ENCODE measurements around the gene ERH. TPM values are rescaled to one million over a fixed set of nuclear protein-coding genes. Genes with fewer than 3 reads are reported as not detected.

ERH gene
- total and polyA plus RNA-seq, 10 of the 15 experiments (the other 5 are each of a cell fraction or from before 2014, with no cell fraction given) = 255 to 852 (median 382) TPM

DNA sequence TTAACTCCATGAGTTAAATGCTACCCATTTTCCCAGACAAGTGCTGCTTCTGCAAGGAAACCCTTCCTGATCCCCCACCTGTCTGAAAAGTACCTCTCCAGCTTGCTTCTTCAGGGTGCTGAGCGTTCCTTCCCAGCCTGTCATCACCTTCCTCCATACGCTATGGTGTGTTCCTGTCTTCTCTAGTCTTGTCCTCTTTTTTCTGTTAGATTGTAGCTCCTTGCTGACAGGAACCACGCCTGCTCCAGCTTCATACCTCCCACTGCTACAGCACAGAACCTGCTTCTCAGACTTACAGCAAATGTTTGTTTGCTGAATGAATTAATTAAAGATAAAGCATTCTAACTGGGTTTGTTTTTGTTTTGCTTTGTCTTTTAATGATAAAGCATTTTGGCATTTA lies 39.1 kb downstream of the ERH start:
- H3K4me1 ChIP-seq (ENCODE audit: control insufficient read depth, insufficient read depth, low read length) = peaks cover 38% of the 10 kb centered on the region
- H3K36me3 ChIP-seq (ENCODE audit: control insufficient read depth in 2 of 2, insufficient read depth in 2 of 2, low read length in 1 of 2) = no peaks in the 10 kb centered on the region
- H3K4me3 ChIP-seq = no peak overlapping the region
- ChIA-PET SMC1A (ENCODE audit: uncharacterized antibody, unreplicated experiment) (interaction anchor here (0.7 to 4.0 kb wide), 6 partner anchors 10 to 101 kb away, joined by 3 to 24 read pairs (median 8); partner anchors contain the start of genes ERH and SLC39A9), RAD21 (ENCODE audit: unreplicated experiment) (interaction anchor here (0.9 to 11.5 kb wide), 4 partner anchors 15 to 86 kb away, joined by 3 to 143 read pairs (median 4); partner anchors contain the start of genes ERH and SLC39A9), POLR2A (interaction anchor here (0.9 to 9.1 kb wide), 7 partner anchors 7 to 37 kb away, joined by 3 to 100 read pairs (median 4); partner anchors contain the start of genes ERH and SLC39A9), CTCF (interaction anchor here (0.9 to 2.4 kb wide), 5 partner anchors 9 to 117 kb away, joined by 3 to 15 read pairs (median 3); no protein-coding TSS in a partner anchor)
- in situ Hi-C loops (cut with MboI) (no loop called here), intact Hi-C loops (cut with micrococcal nuclease; ENCODE audit: unreplicated experiment) (loop anchor here (5.0 kb wide), 1 partner anchor 103 kb away; no protein-coding TSS in a partner anchor)
- H3K4me2 ChIP-seq (ENCODE audit: control insufficient read depth, insufficient read depth) = no peak overlapping the region
- no peak overlapping the region for H3K9ac ChIP-seq (ENCODE audit: control insufficient read depth, insufficient read depth, low read length)
- H3K27ac ChIP-seq (ENCODE audit: control insufficient read depth, insufficient read depth) = no peak overlapping the region
- H3K27me3 ChIP-seq (replicated peaks in 1 of 2; ENCODE audit: control insufficient read depth in 2 of 2, insufficient read depth in 2 of 2, low read length in 1 of 2) = no peaks in the 10 kb centered on the region
- no peaks in the 10 kb centered on the region for H4K20me1 ChIP-seq (ENCODE audit: control insufficient read depth, insufficient read depth)
- no TSS peak for BruUV-seq (replicated peaks)
- FAIRE-seq = no peak
- TF ChIP-seq HDGF (IDR thresholded peaks at IDR 0.05) (peak; percentile 11; the same call in 1 of the 2 replicates), NR2C2 (IDR thresholded peaks at IDR 0.05; ENCODE audit: borderline replicate concordance, control insufficient read depth, insufficient read length, low read depth) (no peak)
- TF ChIP-seq, protein P1, sequence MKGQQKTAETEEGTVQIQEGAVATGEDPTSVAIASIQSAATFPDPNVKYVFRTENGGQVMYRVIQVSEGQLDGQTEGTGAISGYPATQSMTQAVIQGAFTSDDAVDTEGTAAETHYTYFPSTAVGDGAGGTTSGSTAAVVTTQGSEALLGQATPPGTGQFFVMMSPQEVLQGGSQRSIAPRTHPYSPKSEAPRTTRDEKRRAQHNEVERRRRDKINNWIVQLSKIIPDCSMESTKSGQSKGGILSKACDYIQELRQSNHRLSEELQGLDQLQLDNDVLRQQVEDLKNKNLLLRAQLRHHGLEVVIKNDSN (IDR thresholded peaks at IDR 0.05; ENCODE audit: borderline replicate concordance, extremely low read length, insufficient read depth, low read depth, low read length) = no peak
- TF ChIP-seq, protein P2, sequence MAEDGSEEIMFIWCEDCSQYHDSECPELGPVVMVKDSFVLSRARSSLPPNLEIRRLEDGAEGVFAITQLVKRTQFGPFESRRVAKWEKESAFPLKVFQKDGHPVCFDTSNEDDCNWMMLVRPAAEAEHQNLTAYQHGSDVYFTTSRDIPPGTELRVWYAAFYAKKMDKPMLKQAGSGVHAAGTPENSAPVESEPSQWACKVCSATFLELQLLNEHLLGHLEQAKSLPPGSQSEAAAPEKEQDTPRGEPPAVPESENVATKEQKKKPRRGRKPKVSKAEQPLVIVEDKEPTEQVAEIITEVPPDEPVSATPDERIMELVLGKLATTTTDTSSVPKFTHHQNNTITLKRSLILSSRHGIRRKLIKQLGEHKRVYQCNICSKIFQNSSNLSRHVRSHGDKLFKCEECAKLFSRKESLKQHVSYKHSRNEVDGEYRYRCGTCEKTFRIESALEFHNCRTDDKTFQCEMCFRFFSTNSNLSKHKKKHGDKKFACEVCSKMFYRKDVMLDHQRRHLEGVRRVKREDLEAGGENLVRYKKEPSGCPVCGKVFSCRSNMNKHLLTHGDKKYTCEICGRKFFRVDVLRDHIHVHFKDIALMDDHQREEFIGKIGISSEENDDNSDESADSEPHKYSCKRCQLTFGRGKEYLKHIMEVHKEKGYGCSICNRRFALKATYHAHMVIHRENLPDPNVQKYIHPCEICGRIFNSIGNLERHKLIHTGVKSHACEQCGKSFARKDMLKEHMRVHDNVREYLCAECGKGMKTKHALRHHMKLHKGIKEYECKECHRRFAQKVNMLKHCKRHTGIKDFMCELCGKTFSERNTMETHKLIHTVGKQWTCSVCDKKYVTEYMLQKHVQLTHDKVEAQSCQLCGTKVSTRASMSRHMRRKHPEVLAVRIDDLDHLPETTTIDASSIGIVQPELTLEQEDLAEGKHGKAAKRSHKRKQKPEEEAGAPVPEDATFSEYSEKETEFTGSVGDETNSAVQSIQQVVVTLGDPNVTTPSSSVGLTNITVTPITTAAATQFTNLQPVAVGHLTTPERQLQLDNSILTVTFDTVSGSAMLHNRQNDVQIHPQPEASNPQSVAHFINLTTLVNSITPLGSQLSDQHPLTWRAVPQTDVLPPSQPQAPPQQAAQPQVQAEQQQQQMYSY (CRISPR knock-in tag; IDR thresholded peaks at IDR 0.05) = no peak
- no peaks in the 10 kb centered on the region for H3K9me3 ChIP-seq (replicated peaks; ENCODE audit: control insufficient read depth, insufficient read depth, low read length)
- no peak for DNase-seq (ENCODE audit: low read depth, low spot score)
- WGBS (ENCODE audit: insufficient coverage, insufficient replicate concordance, low lambda C conversion rate, missing lambda C conversion rate) = 98% methylated on average over 3 of the region's 3 CpGs
- ATAC-seq = no peak
- peak overlapping the region; percentile 54 for H2AFZ ChIP-seq (ENCODE audit: control insufficient read depth, low read depth, low read length)
- H3K79me2 ChIP-seq (ENCODE audit: control insufficient read depth, insufficient read depth, low read length) = no peaks in the 10 kb centered on the region
